Gastrocnemius medialis (tissue), 4 donors: ENCODE results near the gene GRIK4.

Experiments
- POLR2A ChIP-seq, 2 donors: fragments of 450-650 bp; IDR thresholded peaks; one replicate each; pipeline ENCODE4 v1.6.1; 2017; ENCODE audit warnings: antibody characterized with exemption in 2 of 2, mild to moderate bottlenecking in 2 of 2, moderate library complexity in 2 of 2
- TF ChIP-seq, protein P1 (sequence below), 5 experiments: fragments of 450-650 bp in 3 of 5; fragments of 200-600 bp in 2 of 5; sonication (generic) in 2 of 5; IDR thresholded peaks in 4 of 5; conservative IDR thresholded peaks in 1 of 5; 1 replicate in 4 of 5; 2 replicates in 1 of 5; pipeline ENCODE4 v1.5.1; 2016 to 2019; ENCODE audit warnings: antibody characterized with exemption in 5 of 5, mild to moderate bottlenecking in 3 of 5, moderate library complexity in 3 of 5

DNA sequence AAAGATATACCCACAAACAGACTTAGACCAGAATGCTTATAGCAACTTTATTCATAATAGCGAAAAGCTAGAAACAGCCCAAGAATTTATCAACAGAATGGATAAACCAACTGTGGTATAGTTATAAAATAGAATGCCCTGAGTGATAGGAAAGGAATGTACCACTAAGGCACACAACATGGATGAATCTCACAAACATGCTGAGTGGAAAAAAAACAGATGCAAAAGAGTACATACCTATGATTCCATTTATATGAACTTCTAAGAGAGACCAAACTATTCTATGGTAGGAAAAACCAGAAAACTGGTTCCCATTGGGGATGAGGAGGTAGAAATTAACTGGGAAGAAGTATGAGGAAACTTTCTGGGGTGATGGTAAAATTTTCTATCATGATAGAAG, 40.4 kb upstream of the GRIK4 start:
- TF ChIP-seq, protein P1, sequence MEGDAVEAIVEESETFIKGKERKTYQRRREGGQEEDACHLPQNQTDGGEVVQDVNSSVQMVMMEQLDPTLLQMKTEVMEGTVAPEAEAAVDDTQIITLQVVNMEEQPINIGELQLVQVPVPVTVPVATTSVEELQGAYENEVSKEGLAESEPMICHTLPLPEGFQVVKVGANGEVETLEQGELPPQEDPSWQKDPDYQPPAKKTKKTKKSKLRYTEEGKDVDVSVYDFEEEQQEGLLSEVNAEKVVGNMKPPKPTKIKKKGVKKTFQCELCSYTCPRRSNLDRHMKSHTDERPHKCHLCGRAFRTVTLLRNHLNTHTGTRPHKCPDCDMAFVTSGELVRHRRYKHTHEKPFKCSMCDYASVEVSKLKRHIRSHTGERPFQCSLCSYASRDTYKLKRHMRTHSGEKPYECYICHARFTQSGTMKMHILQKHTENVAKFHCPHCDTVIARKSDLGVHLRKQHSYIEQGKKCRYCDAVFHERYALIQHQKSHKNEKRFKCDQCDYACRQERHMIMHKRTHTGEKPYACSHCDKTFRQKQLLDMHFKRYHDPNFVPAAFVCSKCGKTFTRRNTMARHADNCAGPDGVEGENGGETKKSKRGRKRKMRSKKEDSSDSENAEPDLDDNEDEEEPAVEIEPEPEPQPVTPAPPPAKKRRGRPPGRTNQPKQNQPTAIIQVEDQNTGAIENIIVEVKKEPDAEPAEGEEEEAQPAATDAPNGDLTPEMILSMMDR (IDR thresholded peaks at IDR 0.05 in 4 of 5, conservative IDR thresholded peaks at IDR 0.05 in 1 of 5) = no peak
- TF ChIP-seq POLR2A (IDR thresholded peaks at IDR 0.05) = no peak
